ENCODE measurements around the gene NOVA2.

DNA sequence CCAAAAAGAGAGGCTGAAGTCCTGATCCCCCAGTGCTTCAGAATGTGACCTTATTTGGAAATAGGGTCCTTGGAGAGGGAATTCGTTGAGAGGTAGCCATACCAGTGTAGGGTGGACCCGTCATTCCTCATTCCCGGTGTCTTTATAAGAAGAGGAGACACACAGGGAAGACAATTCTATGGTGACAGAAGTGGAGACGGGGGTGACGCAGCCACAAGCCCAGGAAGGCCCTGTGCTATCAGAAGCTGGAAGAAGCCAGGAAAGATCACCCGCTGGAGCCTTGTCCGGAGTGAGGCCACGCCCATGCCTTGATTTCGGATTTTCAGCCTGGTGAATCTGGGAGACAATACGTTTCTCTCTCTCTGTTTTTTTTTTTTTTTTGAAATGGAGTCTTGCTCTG is 68.7 kb downstream of the NOVA2 start:
- TF ChIP-seq, protein P1, sequence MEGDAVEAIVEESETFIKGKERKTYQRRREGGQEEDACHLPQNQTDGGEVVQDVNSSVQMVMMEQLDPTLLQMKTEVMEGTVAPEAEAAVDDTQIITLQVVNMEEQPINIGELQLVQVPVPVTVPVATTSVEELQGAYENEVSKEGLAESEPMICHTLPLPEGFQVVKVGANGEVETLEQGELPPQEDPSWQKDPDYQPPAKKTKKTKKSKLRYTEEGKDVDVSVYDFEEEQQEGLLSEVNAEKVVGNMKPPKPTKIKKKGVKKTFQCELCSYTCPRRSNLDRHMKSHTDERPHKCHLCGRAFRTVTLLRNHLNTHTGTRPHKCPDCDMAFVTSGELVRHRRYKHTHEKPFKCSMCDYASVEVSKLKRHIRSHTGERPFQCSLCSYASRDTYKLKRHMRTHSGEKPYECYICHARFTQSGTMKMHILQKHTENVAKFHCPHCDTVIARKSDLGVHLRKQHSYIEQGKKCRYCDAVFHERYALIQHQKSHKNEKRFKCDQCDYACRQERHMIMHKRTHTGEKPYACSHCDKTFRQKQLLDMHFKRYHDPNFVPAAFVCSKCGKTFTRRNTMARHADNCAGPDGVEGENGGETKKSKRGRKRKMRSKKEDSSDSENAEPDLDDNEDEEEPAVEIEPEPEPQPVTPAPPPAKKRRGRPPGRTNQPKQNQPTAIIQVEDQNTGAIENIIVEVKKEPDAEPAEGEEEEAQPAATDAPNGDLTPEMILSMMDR (conservative IDR thresholded peaks at IDR 0.05; ENCODE audit: low read depth, low read length) = no peak
- TF ChIP-seq EZH2phosphoT487 (IDR thresholded peaks at IDR 0.05; ENCODE audit: borderline replicate concordance, low read length) (no peak), EZH2 (IDR thresholded peaks at IDR 0.05; ENCODE audit: low read length, unreplicated experiment) (no peak)
